GM23248 (cell line): ENCODE data around the gene CD86. TPM values are rescaled to one million over a fixed set of nuclear protein-coding genes. Genes with fewer than 3 reads are reported as not detected.

Experiments used
- DNase-seq: peaks from one replicate; pipeline ENCODE4 v3.0.0-alpha.2; 2015
- H2AFZ ChIP-seq: fragments of 200-600 bp; sonication (generic); 2 replicates; pipeline ENCODE4 v1.6.1; 2016; ENCODE audit warnings: antibody characterized with exemption
- H3F3A ChIP-seq: fragments of 200-600 bp; sonication (generic); 2 replicates; pipeline ENCODE4 v1.6.1; 2016; ENCODE audit warnings: mild to moderate bottlenecking, antibody characterized with exemption, mixed run types; ENCODE audit not compliant: insufficient read depth
- H3K27ac ChIP-seq: fragments of 200-600 bp; sonication (generic); 2 replicates; pipeline ENCODE4 v1.5.1; 2016; ENCODE audit warnings: mild to moderate bottlenecking
- H3K27me3 ChIP-seq: fragments of 200-600 bp; sonication (generic); replicated peaks from 2 replicates; pipeline ENCODE4 v1.6.1; 2016; ENCODE audit warnings: mild to moderate bottlenecking; ENCODE audit not compliant: insufficient read depth
- H3K36me3 ChIP-seq: fragments of 200-600 bp; sonication (generic); 2 replicates; pipeline ENCODE4 v1.6.1; 2016; ENCODE audit warnings: low read depth, mild to moderate bottlenecking
- H3K4me1 ChIP-seq: fragments of 200-600 bp; sonication (generic); 2 replicates; pipeline ENCODE4 v1.6.1; 2016; ENCODE audit warnings: mild to moderate bottlenecking; ENCODE audit not compliant: insufficient read depth
- H3K4me2 ChIP-seq: fragments of 200-600 bp; sonication (generic); one replicate; pipeline ENCODE4 v1.6.1; 2016; ENCODE audit warnings: mild to moderate bottlenecking; ENCODE audit not compliant: unreplicated experiment
- H3K4me3 ChIP-seq: fragments of 200-600 bp; sonication (generic); 2 replicates; pipeline ENCODE4 v1.5.1; 2016; ENCODE audit warnings: mild to moderate bottlenecking
- H3K79me2 ChIP-seq: fragments of 200-600 bp; sonication (generic); 2 replicates; pipeline ENCODE4 v1.6.1; 2016; ENCODE audit warnings: mild to moderate bottlenecking; ENCODE audit not compliant: insufficient read depth
- H3K9ac ChIP-seq: fragments of 200-600 bp; sonication (generic); 2 replicates; pipeline ENCODE4 v1.6.1; 2016; ENCODE audit warnings: mild to moderate bottlenecking
- H3K9me2 ChIP-seq: fragments of 200-600 bp; sonication (generic); 2 replicates; pipeline ENCODE4 v1.6.1; 2016; ENCODE audit warnings: mixed run types, mild to moderate bottlenecking, moderate library complexity; ENCODE audit not compliant: insufficient read depth
- H3K9me3 ChIP-seq: fragments of 200-600 bp; sonication (generic); one replicate; pipeline ENCODE4 v1.6.1; 2017; ENCODE audit warnings: low read depth
- H4K20me1 ChIP-seq: fragments of 200-600 bp; sonication (generic); 2 replicates; pipeline ENCODE4 v1.6.0; 2016; ENCODE audit not compliant: insufficient read depth
- EZH2 ChIP-seq: fragments of 200-600 bp; sonication (generic); IDR thresholded peaks from 2 replicates; pipeline ENCODE4 v1.6.1; 2018; ENCODE audit warnings: antibody characterized with exemption, mild to moderate bottlenecking; ENCODE audit not compliant: insufficient read depth, poor library complexity, severe bottlenecking
- EZH2phosphoT487 ChIP-seq: fragments of 200-600 bp; sonication (generic); IDR thresholded peaks from 2 replicates; pipeline ENCODE4 v1.6.1; 2018; ENCODE audit warnings: antibody characterized with exemption, moderate library complexity, mild to moderate bottlenecking, low read depth; ENCODE audit not compliant: insufficient read depth
- WGBS, 2 experiments: methylation state at CpG; one replicate each; pipeline ENCODE4 v1.1.6; 2015 to 2017; ENCODE audit warnings: low lambda C conversion rate in 2 of 2, low coverage in 1 of 2; ENCODE audit errors: missing lambda C conversion rate in 2 of 2; 5-methylcytosine and 5-hydroxymethylcytosine counted together
- in situ Hi-C: fragments of 300-500 bp; cut with MboI; formaldehyde crosslinking; loops from 2 replicates; pipeline ENCODE4 v1.15.0; 2020
- polyA plus RNA-seq: library from polyadenylated mRNA; unstranded; fragments of >200 nt; fragmentation: Nextera tagmentation; extraction: Ambion mirVana; gene quantifications from 2 replicates; pipeline ENCODE4 v1.2.1, GENCODE V29; 2016
- total RNA-seq: library from RNA; depleted of rRNA; stranded (reverse); fragments of >200 nt; shearing (Covaris generic); gene quantifications from 2 replicates; pipeline ENCODE4 v1.2.3, GENCODE V29; 2014

The CD86 gene
- total and polyA plus RNA-seq, 2 experiments from 2014 or later: not detected

DNA sequence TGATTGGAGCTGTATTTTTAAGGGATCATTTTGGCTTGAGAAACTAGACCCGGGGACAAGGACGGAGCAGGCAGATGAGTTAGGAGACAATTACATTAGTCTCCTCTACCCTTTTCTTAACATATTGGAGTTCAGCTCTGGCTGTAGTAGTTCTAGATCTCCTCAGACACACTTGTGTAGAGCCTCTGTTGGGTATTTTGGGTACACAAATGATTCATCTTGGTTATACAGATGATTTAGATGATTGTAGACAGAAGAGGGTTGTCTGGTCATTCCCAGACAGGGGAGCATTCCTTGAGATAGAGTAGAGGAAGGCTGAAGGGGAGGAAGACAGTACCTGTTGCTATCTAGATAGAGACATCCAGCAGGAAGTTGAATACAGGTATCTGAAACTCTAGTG lies 43.4 kb downstream of the CD86 start:
- H3K9ac ChIP-seq: no peak overlapping the region
- H3K4me3 ChIP-seq: no peak overlapping the region
- no peaks in the 10 kb centered on the region for H3F3A ChIP-seq
- H3K4me2 ChIP-seq: no peak overlapping the region
- H3K4me1 ChIP-seq: no peaks in the 10 kb centered on the region
- no peak overlapping the region for H2AFZ ChIP-seq
- H3K9me3 ChIP-seq: no peaks in the 10 kb centered on the region
- H3K27ac ChIP-seq: no peak overlapping the region
- H3K9me2 ChIP-seq: no peaks in the 10 kb centered on the region
- WGBS, 2 experiments: 62 to 63% methylated on average over 2 of the region's 2 CpGs
- H4K20me1 ChIP-seq: no peaks in the 10 kb centered on the region
- no peaks in the 10 kb centered on the region for H3K36me3 ChIP-seq
- DNase-seq: no peak
- in situ Hi-C loops: no loop called here
- H3K27me3 ChIP-seq: peaks cover 17% of the 10 kb centered on the region
- no peaks in the 10 kb centered on the region for H3K79me2 ChIP-seq
- TF ChIP-seq EZH2: no peak
- TF ChIP-seq EZH2phosphoT487: no peak

DNA sequence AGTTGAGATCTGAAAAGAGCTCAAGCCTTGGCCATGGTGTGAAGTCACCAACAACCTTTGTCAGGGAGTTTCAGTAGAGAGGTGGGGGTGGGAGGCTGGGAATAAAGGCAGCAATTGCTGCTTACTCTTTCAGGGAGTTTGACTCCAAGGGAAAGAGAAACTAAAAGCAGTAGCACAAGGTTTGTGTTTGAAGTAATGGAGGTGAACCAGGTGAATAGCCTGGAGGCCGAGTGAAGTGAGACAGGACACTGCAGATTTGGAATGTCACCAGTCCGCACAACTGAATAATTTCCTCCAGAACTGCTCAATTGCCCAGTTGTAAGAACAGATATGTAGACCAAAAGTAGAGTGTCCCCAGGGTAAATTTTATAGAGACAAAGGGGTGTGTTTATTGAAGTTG lies 44.1 kb downstream of the CD86 start:
- H3K9me3 ChIP-seq: no peaks in the 10 kb centered on the region
- WGBS, 2 experiments: 37 to 42% methylated on average over 2 of the region's 2 CpGs
- no peak overlapping the region for H3K9ac ChIP-seq
- in situ Hi-C loops: no loop called here
- no peak overlapping the region for H2AFZ ChIP-seq
- H4K20me1 ChIP-seq: no peaks in the 10 kb centered on the region
- no peaks in the 10 kb centered on the region for H3K79me2 ChIP-seq
- H3K4me2 ChIP-seq: no peak overlapping the region
- no peaks in the 10 kb centered on the region for H3K36me3 ChIP-seq
- no peaks in the 10 kb centered on the region for H3K4me1 ChIP-seq
- no peaks in the 10 kb centered on the region for H3K9me2 ChIP-seq
- no peaks in the 10 kb centered on the region for H3F3A ChIP-seq
- H3K4me3 ChIP-seq: no peak overlapping the region
- no peak for DNase-seq
- no peak overlapping the region for H3K27ac ChIP-seq
- peaks cover 17% of the 10 kb centered on the region for H3K27me3 ChIP-seq
- no peak for TF ChIP-seq EZH2phosphoT487

DNA sequence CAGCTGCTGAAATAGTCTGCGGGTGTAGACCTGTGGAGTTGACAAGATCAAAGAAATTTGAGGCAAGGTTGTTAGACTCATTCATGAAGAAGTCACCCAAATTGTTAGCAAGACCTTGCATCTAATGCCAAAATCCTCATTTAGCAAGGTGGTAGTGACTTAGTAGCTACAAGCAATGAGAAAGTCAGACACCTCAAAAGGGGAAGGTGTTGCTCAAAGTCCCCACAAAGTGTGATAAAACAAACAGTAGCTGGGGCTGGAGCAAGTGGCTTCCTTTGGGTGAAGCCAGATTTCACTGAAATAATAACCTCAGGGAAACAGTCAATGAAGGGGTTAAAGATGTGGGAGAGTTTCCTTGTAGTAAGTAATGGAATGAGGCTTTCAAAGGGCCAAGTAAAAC lies 44.9 kb downstream of the CD86 start:
- H3K4me2 ChIP-seq: no peak overlapping the region
- no peaks in the 10 kb centered on the region for H3K9me2 ChIP-seq
- H3K27me3 ChIP-seq: peaks cover 21% of the 10 kb centered on the region
- no peaks in the 10 kb centered on the region for H3K4me1 ChIP-seq
- H3K4me3 ChIP-seq: no peak overlapping the region
- H3K79me2 ChIP-seq: no peaks in the 10 kb centered on the region
- no peaks in the 10 kb centered on the region for H3F3A ChIP-seq
- WGBS, 2 experiments: 38 to 39% methylated on average over 1 of the region's 1 CpG
- no peaks in the 10 kb centered on the region for H3K9me3 ChIP-seq
- no peak overlapping the region for H3K9ac ChIP-seq
- no peaks in the 10 kb centered on the region for H4K20me1 ChIP-seq
- H3K27ac ChIP-seq: no peak overlapping the region
- in situ Hi-C loops: no loop called here
- H3K36me3 ChIP-seq: no peaks in the 10 kb centered on the region
- no peak overlapping the region for H2AFZ ChIP-seq
- no peak for DNase-seq
- TF ChIP-seq EZH2: no peak

DNA sequence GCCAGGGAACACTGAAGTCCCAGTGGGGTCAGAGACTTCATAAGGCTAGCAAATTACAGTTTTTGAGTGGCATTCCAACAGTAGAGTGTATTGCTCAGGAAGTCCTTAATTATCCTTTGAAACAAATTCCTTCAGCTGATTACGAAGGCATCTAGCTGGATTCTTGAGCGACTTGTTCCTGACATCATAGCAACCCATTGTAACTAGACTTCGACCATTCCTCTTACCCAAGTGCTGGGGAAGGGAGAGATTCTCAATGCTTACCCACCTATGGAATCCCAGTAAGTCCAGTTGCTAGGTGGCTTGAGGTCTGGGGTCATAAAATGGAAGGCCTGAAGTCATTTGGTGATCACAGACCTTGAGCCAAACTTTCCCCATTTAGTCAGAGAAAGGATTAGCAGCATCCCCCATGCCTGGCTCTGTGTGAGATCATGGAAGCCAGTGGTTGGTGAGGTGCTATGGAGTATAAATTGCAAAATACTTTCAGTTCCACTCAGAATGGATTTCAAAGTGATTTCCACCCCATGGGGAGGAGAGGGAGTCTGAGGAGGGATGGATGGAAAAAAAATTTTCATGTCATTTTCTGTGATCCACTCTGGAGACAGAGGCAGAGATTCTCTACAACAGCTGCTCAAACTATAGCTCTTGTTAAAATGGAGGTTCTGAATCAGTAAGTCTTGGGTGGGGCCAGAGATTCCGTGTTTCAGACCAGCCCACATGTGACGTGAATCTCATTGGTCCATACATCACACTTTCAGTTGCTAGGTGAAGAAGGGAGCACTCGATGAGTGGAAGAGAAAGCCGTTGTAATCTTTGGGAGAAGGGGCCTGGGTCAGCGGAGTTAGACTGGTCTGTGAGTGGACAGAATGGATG lies 45.7 kb downstream of the CD86 start:
- Histone ChIP-seq H3K4me3 (no peak overlapping the region), H3K9me3 (no peaks in the 10 kb centered on the region), H3K9me2 (no peaks in the 10 kb centered on the region), H3K4me1 (no peaks in the 10 kb centered on the region), H3F3A (no peaks in the 10 kb centered on the region), H4K20me1 (no peaks in the 10 kb centered on the region), H3K27me3 (peaks cover 21% of the 10 kb centered on the region), H2AFZ (no peak overlapping the region), H3K9ac (no peak overlapping the region), H3K36me3 (no peaks in the 10 kb centered on the region), H3K79me2 (no peaks in the 10 kb centered on the region), H3K27ac (no peak overlapping the region), H3K4me2 (no peak overlapping the region)
- in situ Hi-C loops: no loop called here
- TF ChIP-seq EZH2 (no peak), EZH2phosphoT487 (no peak)
- DNase-seq: peak; percentile 11
- 38 to 52% methylated on average over 8 of the region's 8 CpGs for WGBS, 2 experiments
